Measurements from ENCODE around the gene GPR55.

DNA sequence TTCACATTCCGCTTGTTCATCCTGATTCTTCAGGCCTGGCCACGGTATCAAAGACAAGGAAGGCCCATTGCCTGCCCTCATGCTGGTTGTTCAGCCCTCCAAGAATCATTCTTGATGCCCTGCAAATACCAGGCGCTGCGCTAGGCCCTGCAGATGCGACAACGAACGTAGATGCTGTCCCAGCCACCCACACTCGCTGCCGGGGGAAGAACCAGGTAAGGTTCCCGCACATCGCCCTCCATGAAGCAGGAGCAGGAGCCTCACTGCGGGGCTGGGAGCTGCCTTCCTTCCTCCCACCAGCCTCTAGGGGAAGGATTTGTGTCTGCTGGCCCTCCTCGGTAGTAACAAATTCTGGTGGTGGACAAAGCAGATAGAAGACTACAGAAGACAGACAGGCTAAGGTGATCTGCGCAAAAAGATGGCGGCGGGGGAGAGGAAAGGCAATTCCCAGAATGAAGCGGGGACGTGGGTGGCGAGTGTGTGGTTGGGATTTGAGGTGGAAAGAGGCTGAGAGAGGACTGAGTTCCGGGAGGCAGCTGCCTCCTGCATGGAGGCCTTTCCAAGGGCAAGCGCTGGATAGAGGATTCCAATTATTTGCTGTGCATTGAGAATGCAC lies 19.8 kb upstream of the GPR55 start:
- TF ChIP-seq, protein P1, sequence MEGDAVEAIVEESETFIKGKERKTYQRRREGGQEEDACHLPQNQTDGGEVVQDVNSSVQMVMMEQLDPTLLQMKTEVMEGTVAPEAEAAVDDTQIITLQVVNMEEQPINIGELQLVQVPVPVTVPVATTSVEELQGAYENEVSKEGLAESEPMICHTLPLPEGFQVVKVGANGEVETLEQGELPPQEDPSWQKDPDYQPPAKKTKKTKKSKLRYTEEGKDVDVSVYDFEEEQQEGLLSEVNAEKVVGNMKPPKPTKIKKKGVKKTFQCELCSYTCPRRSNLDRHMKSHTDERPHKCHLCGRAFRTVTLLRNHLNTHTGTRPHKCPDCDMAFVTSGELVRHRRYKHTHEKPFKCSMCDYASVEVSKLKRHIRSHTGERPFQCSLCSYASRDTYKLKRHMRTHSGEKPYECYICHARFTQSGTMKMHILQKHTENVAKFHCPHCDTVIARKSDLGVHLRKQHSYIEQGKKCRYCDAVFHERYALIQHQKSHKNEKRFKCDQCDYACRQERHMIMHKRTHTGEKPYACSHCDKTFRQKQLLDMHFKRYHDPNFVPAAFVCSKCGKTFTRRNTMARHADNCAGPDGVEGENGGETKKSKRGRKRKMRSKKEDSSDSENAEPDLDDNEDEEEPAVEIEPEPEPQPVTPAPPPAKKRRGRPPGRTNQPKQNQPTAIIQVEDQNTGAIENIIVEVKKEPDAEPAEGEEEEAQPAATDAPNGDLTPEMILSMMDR (IDR thresholded peaks at IDR 0.05 in 2 of 3, conservative IDR thresholded peaks at IDR 0.05 in 1 of 3; ENCODE audit: control insufficient read depth in 2 of 3, extremely low read depth in 1 of 3, insufficient read depth in 1 of 3, low read depth in 3 of 3, low read length in 3 of 3) = no peak
- TF ChIP-seq, protein P2, sequence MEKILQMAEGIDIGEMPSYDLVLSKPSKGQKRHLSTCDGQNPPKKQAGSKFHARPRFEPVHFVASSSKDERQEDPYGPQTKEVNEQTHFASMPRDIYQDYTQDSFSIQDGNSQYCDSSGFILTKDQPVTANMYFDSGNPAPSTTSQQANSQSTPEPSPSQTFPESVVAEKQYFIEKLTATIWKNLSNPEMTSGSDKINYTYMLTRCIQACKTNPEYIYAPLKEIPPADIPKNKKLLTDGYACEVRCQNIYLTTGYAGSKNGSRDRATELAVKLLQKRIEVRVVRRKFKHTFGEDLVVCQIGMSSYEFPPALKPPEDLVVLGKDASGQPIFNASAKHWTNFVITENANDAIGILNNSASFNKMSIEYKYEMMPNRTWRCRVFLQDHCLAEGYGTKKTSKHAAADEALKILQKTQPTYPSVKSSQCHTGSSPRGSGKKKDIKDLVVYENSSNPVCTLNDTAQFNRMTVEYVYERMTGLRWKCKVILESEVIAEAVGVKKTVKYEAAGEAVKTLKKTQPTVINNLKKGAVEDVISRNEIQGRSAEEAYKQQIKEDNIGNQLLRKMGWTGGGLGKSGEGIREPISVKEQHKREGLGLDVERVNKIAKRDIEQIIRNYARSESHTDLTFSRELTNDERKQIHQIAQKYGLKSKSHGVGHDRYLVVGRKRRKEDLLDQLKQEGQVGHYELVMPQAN (conservative IDR thresholded peaks at IDR 0.05) = no peak
- TF ChIP-seq, protein P3, sequence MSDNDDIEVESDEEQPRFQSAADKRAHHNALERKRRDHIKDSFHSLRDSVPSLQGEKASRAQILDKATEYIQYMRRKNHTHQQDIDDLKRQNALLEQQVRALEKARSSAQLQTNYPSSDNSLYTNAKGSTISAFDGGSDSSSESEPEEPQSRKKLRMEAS (IDR thresholded peaks at IDR 0.05; ENCODE audit: low read depth, low read length) = no peak
- TF ChIP-seq NRF1 (conservative IDR thresholded peaks at IDR 0.05; ENCODE audit: low read depth, low read length) = no peak
- no peak for TF ChIP-seq KAT2A (conservative IDR thresholded peaks at IDR 0.05; ENCODE audit: control insufficient read depth, low read depth, low read length)
